Transverse colon (tissue), 4 donors: ENCODE results near the gene BPIFA1. TPM values are rescaled to one million over a fixed set of nuclear protein-coding genes. Genes with fewer than 3 reads are reported as not detected.

ENCODE experiments used
- DNase-seq: peaks from one replicate; pipeline ENCODE4 v3.0.0-alpha.2; 2019
- H3K27ac ChIP-seq, 4 donors: fragments of 200-600 bp; sonication (generic); 2 replicates each; pipeline ENCODE4 v1.5.1; 2016 to 2018; ENCODE audit warnings: inconsistent platforms in 4 of 4
- H3K27me3 ChIP-seq: fragments of 200-600 bp; sonication (generic); 2 replicates; pipeline ENCODE4 v1.5.1; 2017; ENCODE audit warnings: inconsistent platforms
- H3K36me3 ChIP-seq, 4 donors: fragments of 200-600 bp; sonication (generic); 2 replicates each; pipeline ENCODE4 v1.5.1; 2017 to 2019; ENCODE audit warnings: inconsistent platforms in 4 of 4
- H3K4me1 ChIP-seq, 4 donors: fragments of 200-600 bp; sonication (generic); 2 replicates each; pipeline ENCODE4 v1.5.1; 2017 to 2020; ENCODE audit warnings: inconsistent platforms in 4 of 4
- H3K4me3 ChIP-seq, 4 donors: fragments of 200-600 bp; sonication (generic); 1 replicate in 1 of 4; 2 replicates in 3 of 4; pipeline versions ENCODE4 v1.5.1 to v1.6.1; 2017 to 2019; ENCODE audit warnings: inconsistent platforms in 4 of 4
- H3K9me3 ChIP-seq, 2 donors: fragments of 200-600 bp; sonication (generic); 2 replicates each; pipeline ENCODE4 v1.5.1; 2017 to 2019; ENCODE audit warnings: inconsistent platforms in 2 of 2
- EP300 ChIP-seq: sonication (generic); formaldehyde crosslinking; IDR thresholded peaks from one replicate; pipeline ENCODE4 v1.6.1; 2017; ENCODE audit warnings: antibody characterized with exemption, low read depth
- POLR2A ChIP-seq: fragments of 450-650 bp; IDR thresholded peaks from one replicate; pipeline ENCODE4 v1.6.1; 2016; ENCODE audit warnings: antibody characterized with exemption, mild to moderate bottlenecking, moderate library complexity
- POLR2AphosphoS5 ChIP-seq, 3 donors: sonication (generic); formaldehyde crosslinking; IDR thresholded peaks; one replicate each; pipeline ENCODE4 v1.6.1; 2016; ENCODE audit warnings: antibody characterized with exemption in 3 of 3
- WGBS, 2 donors: methylation state at CpG; one replicate each; pipeline ENCODE4 v1.1.5; 2018; ENCODE audit warnings: low coverage in 1 of 2; 5-methylcytosine and 5-hydroxymethylcytosine counted together
- in situ Hi-C, 4 donors: fragments of 200-750 bp; cut with MboI; loops; one replicate each; pipeline versions ENCODE4 v1.15.0 to v1.15.1; 2017; ENCODE audit warnings: low sequenced_read_pairs in 3 of 4, low pct_ligation_motif_present in 1 of 4, low pct_unique_long_range_greater_than_20kb in 1 of 4
- intact Hi-C: fragments of 100-400 bp; cut with DNase I; formaldehyde crosslinking; loops from one replicate; pipeline ENCODE4 v1.15.1; 2023; ENCODE audit warnings: low total_unique reads
- total RNA-seq, 4 donors: library from RNA; depleted of rRNA; stranded (reverse); fragments of >200 nt; gene quantifications; one replicate each; pipeline ENCODE4 v1.1.0, GENCODE V29; 2016
- TF ChIP-seq, protein P1 (sequence below), 5 experiments: fragments of 200-600 bp in 3 of 5; fragments of 450-650 bp in 2 of 5; sonication (generic) in 3 of 5; IDR thresholded peaks; 1 replicate in 2 of 5; 2 replicates in 3 of 5; pipeline ENCODE4 v1.5.1; 2016 to 2017; ENCODE audit warnings: antibody characterized with exemption in 5 of 5, inconsistent platforms in 3 of 5, mild to moderate bottlenecking in 2 of 5, moderate library complexity in 1 of 5

BPIFA1 gene
- total RNA-seq, 4 donors from 2014 or later = not detected

- TF ChIP-seq POLR2A = no peak
- TF ChIP-seq EP300 = no peak
- TF ChIP-seq, protein P1, sequence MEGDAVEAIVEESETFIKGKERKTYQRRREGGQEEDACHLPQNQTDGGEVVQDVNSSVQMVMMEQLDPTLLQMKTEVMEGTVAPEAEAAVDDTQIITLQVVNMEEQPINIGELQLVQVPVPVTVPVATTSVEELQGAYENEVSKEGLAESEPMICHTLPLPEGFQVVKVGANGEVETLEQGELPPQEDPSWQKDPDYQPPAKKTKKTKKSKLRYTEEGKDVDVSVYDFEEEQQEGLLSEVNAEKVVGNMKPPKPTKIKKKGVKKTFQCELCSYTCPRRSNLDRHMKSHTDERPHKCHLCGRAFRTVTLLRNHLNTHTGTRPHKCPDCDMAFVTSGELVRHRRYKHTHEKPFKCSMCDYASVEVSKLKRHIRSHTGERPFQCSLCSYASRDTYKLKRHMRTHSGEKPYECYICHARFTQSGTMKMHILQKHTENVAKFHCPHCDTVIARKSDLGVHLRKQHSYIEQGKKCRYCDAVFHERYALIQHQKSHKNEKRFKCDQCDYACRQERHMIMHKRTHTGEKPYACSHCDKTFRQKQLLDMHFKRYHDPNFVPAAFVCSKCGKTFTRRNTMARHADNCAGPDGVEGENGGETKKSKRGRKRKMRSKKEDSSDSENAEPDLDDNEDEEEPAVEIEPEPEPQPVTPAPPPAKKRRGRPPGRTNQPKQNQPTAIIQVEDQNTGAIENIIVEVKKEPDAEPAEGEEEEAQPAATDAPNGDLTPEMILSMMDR (IDR thresholded peaks at IDR 0.05) = no peak
- no peak for TF ChIP-seq POLR2AphosphoS5 (IDR thresholded peaks at IDR 0.05)
- in situ Hi-C loops = no loop called here
- no peak for DNase-seq
- H3K27me3 ChIP-seq = peaks cover 9% of the 10 kb centered on the region
- H3K36me3 ChIP-seq = no peaks in the 10 kb centered on the region
- no peaks in the 10 kb centered on the region for H3K9me3 ChIP-seq
- H3K27ac ChIP-seq = no peak overlapping the region
- 76% methylated on average over 4 of the region's 4 CpGs; no CpG with 5 or more reads in 1 of the 2 donors for WGBS, 2 donors
- H3K4me1 ChIP-seq = no peaks in the 10 kb centered on the region
- H3K4me3 ChIP-seq = no peak overlapping the region
- intact Hi-C loops = no loop called here
Observed at GRCh38 chr20:33261465-33261864, 25.7 kb downstream of the BPIFA1 start.

DNA sequence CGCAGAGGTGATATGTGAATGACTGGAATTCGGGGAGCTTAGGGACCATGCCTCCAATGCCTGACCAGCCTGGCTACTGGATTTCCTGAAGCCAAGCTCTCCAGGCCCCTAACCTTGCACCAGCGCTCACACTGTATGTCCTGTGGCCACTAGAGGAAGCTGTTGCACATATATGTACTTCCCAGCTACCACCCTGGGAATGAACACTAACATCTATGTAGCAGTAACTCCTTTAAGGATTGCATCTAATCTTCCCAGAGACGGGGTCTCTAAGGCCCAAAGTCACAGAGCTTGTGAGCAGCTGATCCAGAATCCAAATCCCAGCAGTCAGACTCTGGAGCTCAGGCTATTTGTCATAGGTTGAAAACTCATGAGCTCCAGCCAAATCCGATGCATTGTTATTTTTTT lies 26.9 kb downstream of the BPIFA1 start:
- H3K27me3 ChIP-seq = peaks cover 10% of the 10 kb centered on the region
- H3K9me3 ChIP-seq = no peaks in the 10 kb centered on the region
- no peak for DNase-seq
- TF ChIP-seq, protein P1 (IDR thresholded peaks at IDR 0.05) = peak in 3 of 5 experiments; percentile 16 to 35 (median 20)
- no peak for TF ChIP-seq POLR2AphosphoS5 (IDR thresholded peaks at IDR 0.05)
- no peak for TF ChIP-seq POLR2A
- no peak for TF ChIP-seq EP300
- H3K36me3 ChIP-seq = no peaks in the 10 kb centered on the region
- intact Hi-C loops (no loop called here), in situ Hi-C loops (no loop called here)
- 30 to 36% methylated on average over 3 to 5 of the region's 5 CpGs for WGBS, 2 donors
- no peak overlapping the region for H3K27ac ChIP-seq
- no peaks in the 10 kb centered on the region for H3K4me1 ChIP-seq
- H3K4me3 ChIP-seq = no peak overlapping the region

- no peak for TF ChIP-seq POLR2AphosphoS5 (IDR thresholded peaks at IDR 0.05)
- no peaks in the 10 kb centered on the region for H3K9me3 ChIP-seq
- no peaks in the 10 kb centered on the region for H3K36me3 ChIP-seq
- H3K27me3 ChIP-seq = peaks cover 14% of the 10 kb centered on the region
- H3K27ac ChIP-seq = no peak overlapping the region
- no peak for DNase-seq
- WGBS, 2 donors = 81% methylated on average over 5 of the region's 5 CpGs; no CpG with 5 or more reads in 1 of the 2 donors
- in situ Hi-C loops (no loop called here), intact Hi-C loops (no loop called here)
- no peak overlapping the region for H3K4me3 ChIP-seq
- no peaks in the 10 kb centered on the region for H3K4me1 ChIP-seq
Observed at GRCh38 chr20:33263784-33264183, 28.0 kb downstream of the BPIFA1 start.

DNA sequence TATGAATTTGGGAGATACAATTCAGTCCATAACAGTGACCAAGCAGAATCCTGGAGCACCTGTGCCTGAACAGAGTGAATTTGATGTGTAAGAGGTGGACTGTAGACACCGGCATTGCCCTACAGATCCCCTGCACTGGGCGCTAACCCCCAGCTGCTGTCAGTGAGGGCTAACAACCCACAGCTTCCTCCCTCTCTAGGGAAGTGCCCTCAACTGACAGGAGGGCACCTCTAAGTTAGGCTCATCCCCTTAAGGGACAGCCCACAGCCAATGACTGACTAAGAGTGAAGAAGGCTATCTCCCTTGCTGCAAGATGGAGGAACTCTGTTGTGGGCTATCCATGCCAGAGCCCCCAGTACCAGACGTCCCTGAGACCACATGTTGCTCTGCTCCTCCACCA lies 31.9 kb downstream of the BPIFA1 start:
- no peaks in the 10 kb centered on the region for H3K36me3 ChIP-seq
- WGBS, 2 donors = 65% methylated on average over 3 of the region's 3 CpGs; no CpG with 5 or more reads in 1 of the 2 donors
- no peaks in the 10 kb centered on the region for H3K9me3 ChIP-seq
- H3K27me3 ChIP-seq = peaks cover 9% of the 10 kb centered on the region
- no peak for TF ChIP-seq POLR2AphosphoS5 (IDR thresholded peaks at IDR 0.05)
- TF ChIP-seq EP300 = no peak
- no peak for TF ChIP-seq POLR2A
- TF ChIP-seq, protein P1 (IDR thresholded peaks at IDR 0.05) = no peak
- no peak overlapping the region for H3K27ac ChIP-seq
- intact Hi-C loops (no loop called here), in situ Hi-C loops (no loop called here)
- H3K4me3 ChIP-seq = no peak overlapping the region
- DNase-seq = no peak
- H3K4me1 ChIP-seq = no peaks in the 10 kb centered on the region

DNA sequence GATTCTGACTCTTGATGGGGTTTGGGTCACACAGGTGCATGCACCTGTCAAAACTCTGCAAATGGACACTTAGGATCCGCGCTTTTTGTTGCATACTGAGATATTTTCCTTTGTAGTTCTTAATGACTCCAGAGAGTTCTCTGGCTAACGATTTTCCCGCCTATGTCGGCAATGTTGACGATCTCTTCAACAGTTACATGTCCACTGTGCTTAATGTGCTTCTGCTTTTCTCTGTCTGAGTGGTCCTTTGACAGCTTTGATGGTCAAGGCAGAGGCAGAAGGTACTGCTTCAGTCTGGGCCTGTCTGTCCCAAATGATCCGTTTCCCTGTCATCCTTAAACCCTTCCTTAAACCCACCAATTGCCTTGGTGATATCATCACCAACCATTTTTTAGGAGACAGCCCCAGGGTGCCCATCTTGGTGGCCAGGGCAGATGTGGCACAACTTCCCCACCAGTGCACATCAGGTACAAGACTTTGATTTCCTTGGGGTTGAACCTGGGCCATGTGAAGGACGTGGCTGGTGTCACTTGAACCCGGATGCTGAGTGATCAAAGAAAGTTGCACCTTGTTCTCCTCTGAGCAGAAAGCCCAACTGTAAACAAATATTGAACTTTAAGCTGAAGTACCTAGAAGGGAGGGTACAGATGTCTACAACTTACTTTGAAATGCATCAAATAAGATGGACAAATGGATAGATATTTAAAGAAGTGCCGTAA lies 36.5 kb downstream of the BPIFA1 start:
- H3K4me3 ChIP-seq = no peak overlapping the region
- H3K27ac ChIP-seq = no peak overlapping the region
- H3K36me3 ChIP-seq = no peaks in the 10 kb centered on the region
- TF ChIP-seq POLR2AphosphoS5 (IDR thresholded peaks at IDR 0.05) (no peak), POLR2A (no peak), EP300 (no peak)
- TF ChIP-seq, protein P1 (IDR thresholded peaks at IDR 0.05) = no peak
- in situ Hi-C loops = no loop called here
- peaks cover 9% of the 10 kb centered on the region for H3K27me3 ChIP-seq
- intact Hi-C loops = no loop called here
- no peaks in the 10 kb centered on the region for H3K9me3 ChIP-seq
- no peak for DNase-seq
- H3K4me1 ChIP-seq = no peaks in the 10 kb centered on the region
- 84 to 94% methylated on average over 10 of the region's 10 CpGs for whole genome bisulfite sequencing, 2 donors
